Ascending aorta (tissue), 2 donors: Measurements from ENCODE around the gene NAV3. TPM values are rescaled to one million over a fixed set of nuclear protein-coding genes. Genes with fewer than 3 reads are reported as not detected.

Experiments used
- DNase-seq, 2 donors: peaks; one replicate each; pipeline ENCODE4 v3.0.0-alpha.2; 2019; ENCODE audit warnings: low spot score in 2 of 2
- H3K27ac ChIP-seq, 2 donors: fragments of 200-600 bp; sonication (generic); one replicate each; pipeline ENCODE4 v1.5.1; 2016 to 2017; ENCODE audit warnings: mild to moderate bottlenecking in 1 of 2
- H3K27me3 ChIP-seq: fragments of 200-600 bp; sonication (generic); one replicate; pipeline ENCODE4 v1.5.1; 2017
- H3K36me3 ChIP-seq, 2 donors: fragments of 200-600 bp; sonication (generic); one replicate each; pipeline ENCODE4 v1.5.1; 2016
- H3K4me1 ChIP-seq, 2 donors: fragments of 200-600 bp; sonication (generic); one replicate each; pipeline ENCODE4 v1.5.1; 2016 to 2017; ENCODE audit warnings: mild to moderate bottlenecking in 1 of 2
- H3K4me3 ChIP-seq, 2 donors: fragments of 200-600 bp; sonication (generic); one replicate each; pipeline ENCODE4 v1.5.1; 2016 to 2017; ENCODE audit warnings: mild to moderate bottlenecking in 1 of 2
- H3K9me3 ChIP-seq, 2 donors: fragments of 200-600 bp; sonication (generic); one replicate each; pipeline ENCODE4 v1.5.1; 2016
- intact Hi-C: fragments of 100-400 bp; cut with DNase I; formaldehyde crosslinking; loops from one replicate; pipeline ENCODE4 v1.15.1; 2023
- total RNA-seq: library from RNA; depleted of rRNA; stranded (reverse); fragments of >200 nt; gene quantifications from one replicate; pipeline ENCODE4 v1.1.0, GENCODE V29; 2016
- TF ChIP-seq, protein P1 (sequence below), 3 experiments: fragments of 200-600 bp in 2 of 3; fragments of 450-650 bp in 1 of 3; sonication (generic) in 2 of 3; IDR thresholded peaks; one replicate each; pipeline ENCODE4 v1.5.1; 2016 to 2019; ENCODE audit warnings: antibody characterized with exemption in 3 of 3, mild to moderate bottlenecking in 1 of 3, moderate library complexity in 1 of 3

The NAV3 gene
- total RNA-seq, 1 donor from 2014 or later: 9.7 TPM

DNA sequence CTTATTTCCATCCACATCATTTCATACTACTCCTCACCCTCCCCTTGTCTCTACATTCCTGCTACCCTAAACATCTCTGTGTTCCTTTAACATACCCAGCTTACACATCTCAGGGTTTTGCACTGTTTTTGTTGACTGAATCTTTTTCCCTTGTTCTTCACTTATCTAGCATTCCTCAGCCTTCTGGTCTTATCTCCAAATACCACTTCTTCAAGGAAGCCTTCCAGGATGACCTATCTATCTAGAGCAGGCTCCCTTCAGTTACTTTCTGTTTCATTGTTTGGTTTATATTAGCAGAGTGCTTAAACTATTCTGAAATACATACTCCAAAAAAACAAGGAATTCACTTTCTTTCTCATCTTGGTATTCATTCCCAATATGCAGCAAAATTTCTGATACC is 353.1 kb downstream of the NAV3 start:
- TF ChIP-seq, protein P1, sequence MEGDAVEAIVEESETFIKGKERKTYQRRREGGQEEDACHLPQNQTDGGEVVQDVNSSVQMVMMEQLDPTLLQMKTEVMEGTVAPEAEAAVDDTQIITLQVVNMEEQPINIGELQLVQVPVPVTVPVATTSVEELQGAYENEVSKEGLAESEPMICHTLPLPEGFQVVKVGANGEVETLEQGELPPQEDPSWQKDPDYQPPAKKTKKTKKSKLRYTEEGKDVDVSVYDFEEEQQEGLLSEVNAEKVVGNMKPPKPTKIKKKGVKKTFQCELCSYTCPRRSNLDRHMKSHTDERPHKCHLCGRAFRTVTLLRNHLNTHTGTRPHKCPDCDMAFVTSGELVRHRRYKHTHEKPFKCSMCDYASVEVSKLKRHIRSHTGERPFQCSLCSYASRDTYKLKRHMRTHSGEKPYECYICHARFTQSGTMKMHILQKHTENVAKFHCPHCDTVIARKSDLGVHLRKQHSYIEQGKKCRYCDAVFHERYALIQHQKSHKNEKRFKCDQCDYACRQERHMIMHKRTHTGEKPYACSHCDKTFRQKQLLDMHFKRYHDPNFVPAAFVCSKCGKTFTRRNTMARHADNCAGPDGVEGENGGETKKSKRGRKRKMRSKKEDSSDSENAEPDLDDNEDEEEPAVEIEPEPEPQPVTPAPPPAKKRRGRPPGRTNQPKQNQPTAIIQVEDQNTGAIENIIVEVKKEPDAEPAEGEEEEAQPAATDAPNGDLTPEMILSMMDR (IDR thresholded peaks at IDR 0.05): no peak
- H3K4me1 ChIP-seq: no peaks in the 10 kb centered on the region
- H3K9me3 ChIP-seq: no peaks in the 10 kb centered on the region
- no peak overlapping the region for H3K4me3 ChIP-seq
- no peaks in the 10 kb centered on the region for H3K36me3 ChIP-seq
- intact Hi-C loops: no loop called here
- DNase-seq: no peak
- H3K27ac ChIP-seq: no peak overlapping the region
- H3K27me3 ChIP-seq: no peaks in the 10 kb centered on the region

- Histone ChIP-seq H3K4me3 (no peak overlapping the region), H3K9me3 (no peaks in the 10 kb centered on the region), H3K36me3 (no peaks in the 10 kb centered on the region), H3K4me1 (no peaks in the 10 kb centered on the region), H3K27ac (no peak overlapping the region), H3K27me3 (no peaks in the 10 kb centered on the region)
- DNase-seq: no peak
- TF ChIP-seq, protein P1 (IDR thresholded peaks at IDR 0.05): no peak
- intact Hi-C loops: no loop called here
These were observed 354.4 kb downstream of the NAV3 start for GRCh38 chr12:78185109-78185508.

- intact Hi-C loops: no loop called here
- TF ChIP-seq, protein P1 (IDR thresholded peaks at IDR 0.05): no peak
- Histone ChIP-seq H3K27ac (no peak overlapping the region), H3K9me3 (no peaks in the 10 kb centered on the region), H3K36me3 (no peaks in the 10 kb centered on the region), H3K27me3 (no peaks in the 10 kb centered on the region), H3K4me1 (no peaks in the 10 kb centered on the region), H3K4me3 (no peak overlapping the region)
- no peak for DNase-seq
These were observed 355.0 kb downstream of the NAV3 start for GRCh38 chr12:78185651-78186050.

- H3K27me3 ChIP-seq: no peaks in the 10 kb centered on the region
- no peak overlapping the region for H3K4me3 ChIP-seq
- no peak for DNase-seq
- no peak overlapping the region for H3K27ac ChIP-seq
- H3K36me3 ChIP-seq: no peaks in the 10 kb centered on the region
- no peaks in the 10 kb centered on the region for H3K9me3 ChIP-seq
- H3K4me1 ChIP-seq: no peaks in the 10 kb centered on the region
- intact Hi-C loops: no loop called here
- TF ChIP-seq, protein P1 (IDR thresholded peaks at IDR 0.05): no peak
These were observed 356.0 kb downstream of the NAV3 start for GRCh38 chr12:78186670-78187069.

DNA sequence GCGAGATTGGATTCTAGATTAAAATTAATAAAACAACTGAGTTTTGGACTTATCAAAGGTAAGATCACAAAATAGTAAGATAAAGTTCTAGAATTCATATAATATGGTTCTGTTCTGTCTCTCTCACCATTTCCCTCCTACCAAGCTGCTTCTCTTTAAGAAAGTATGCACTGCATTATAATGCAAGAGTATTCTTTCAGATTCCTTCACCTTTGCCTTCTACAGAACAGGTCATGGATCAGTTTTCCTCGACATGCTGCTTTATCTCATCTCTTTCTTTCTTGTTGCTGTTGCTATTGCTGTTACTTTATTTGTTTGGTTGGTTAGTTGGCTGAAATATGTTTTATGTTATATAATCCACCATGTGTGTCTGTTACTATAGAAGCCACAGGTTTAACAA is 357.0 kb downstream of the NAV3 start:
- H3K4me1 ChIP-seq: no peaks in the 10 kb centered on the region
- TF ChIP-seq, protein P1 (IDR thresholded peaks at IDR 0.05): no peak
- no peak overlapping the region for H3K4me3 ChIP-seq
- H3K9me3 ChIP-seq: no peaks in the 10 kb centered on the region
- intact Hi-C loops: no loop called here
- no peaks in the 10 kb centered on the region for H3K36me3 ChIP-seq
- no peak overlapping the region for H3K27ac ChIP-seq
- no peak for DNase-seq
- no peaks in the 10 kb centered on the region for H3K27me3 ChIP-seq

DNA sequence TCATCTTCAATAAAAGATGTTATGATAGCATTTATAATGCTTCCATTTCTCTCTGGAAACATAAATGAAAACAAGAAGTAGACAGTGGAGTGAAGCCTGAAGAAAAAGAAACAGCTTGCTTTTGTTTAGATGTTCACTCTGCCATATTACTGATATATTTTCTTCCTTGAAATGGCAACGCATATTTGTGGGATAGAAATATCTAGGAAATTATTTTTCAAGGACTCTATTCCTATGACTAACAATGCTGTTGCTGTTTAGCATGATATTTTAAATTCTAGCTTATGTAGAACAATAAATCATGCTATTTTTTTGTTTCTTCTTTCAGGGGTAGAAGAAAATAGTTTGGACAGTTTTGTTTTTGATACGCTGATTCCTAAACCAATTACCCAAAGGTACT is 359.0 kb downstream of the NAV3 start:
- Histone ChIP-seq H3K4me3 (no peak overlapping the region), H3K4me1 (no peaks in the 10 kb centered on the region), H3K9me3 (no peaks in the 10 kb centered on the region), H3K36me3 (no peaks in the 10 kb centered on the region), H3K27me3 (no peaks in the 10 kb centered on the region), H3K27ac (no peak overlapping the region)
- DNase-seq: no peak
- intact Hi-C loops: no loop called here
- TF ChIP-seq, protein P1 (IDR thresholded peaks at IDR 0.05): no peak
